Transverse colon (tissue), 4 donors: ENCODE measurements around the gene CEMIP2. TPM values are rescaled to one million over a fixed set of nuclear protein-coding genes. Genes with fewer than 3 reads are reported as not detected.
"Not testable (repeated sequence)": the region's sequence is repeated elsewhere in the genome, so short reads cannot be mapped to it uniquely, and the experiment has no call there.

Experiments
- DNase-seq: peaks from one replicate; pipeline ENCODE4 v3.0.0-alpha.2; 2019
- H3K27ac ChIP-seq, 4 donors: fragments of 200-600 bp; sonication (generic); 2 replicates each; pipeline ENCODE4 v1.5.1; 2016 to 2018; ENCODE audit warnings: inconsistent platforms in 4 of 4
- H3K27me3 ChIP-seq: fragments of 200-600 bp; sonication (generic); 2 replicates; pipeline ENCODE4 v1.5.1; 2017; ENCODE audit warnings: inconsistent platforms
- H3K36me3 ChIP-seq, 4 donors: fragments of 200-600 bp; sonication (generic); 2 replicates each; pipeline ENCODE4 v1.5.1; 2017 to 2019; ENCODE audit warnings: inconsistent platforms in 4 of 4
- H3K4me1 ChIP-seq, 4 donors: fragments of 200-600 bp; sonication (generic); 2 replicates each; pipeline ENCODE4 v1.5.1; 2017 to 2020; ENCODE audit warnings: inconsistent platforms in 4 of 4
- H3K4me3 ChIP-seq, 4 donors: fragments of 200-600 bp; sonication (generic); 1 replicate in 1 of 4; 2 replicates in 3 of 4; pipeline versions ENCODE4 v1.5.1 to v1.6.1; 2017 to 2019; ENCODE audit warnings: inconsistent platforms in 4 of 4
- H3K9me3 ChIP-seq, 2 donors: fragments of 200-600 bp; sonication (generic); 2 replicates each; pipeline ENCODE4 v1.5.1; 2017 to 2019; ENCODE audit warnings: inconsistent platforms in 2 of 2
- EP300 ChIP-seq: sonication (generic); formaldehyde crosslinking; IDR thresholded peaks from one replicate; pipeline ENCODE4 v1.6.1; 2017; ENCODE audit warnings: antibody characterized with exemption, low read depth
- POLR2A ChIP-seq: fragments of 450-650 bp; IDR thresholded peaks from one replicate; pipeline ENCODE4 v1.6.1; 2016; ENCODE audit warnings: antibody characterized with exemption, mild to moderate bottlenecking, moderate library complexity
- POLR2AphosphoS5 ChIP-seq, 3 donors: sonication (generic); formaldehyde crosslinking; IDR thresholded peaks; one replicate each; pipeline ENCODE4 v1.6.1; 2016; ENCODE audit warnings: antibody characterized with exemption in 3 of 3
- WGBS, 2 donors: methylation state at CpG; one replicate each; pipeline ENCODE4 v1.1.5; 2018; ENCODE audit warnings: low coverage in 1 of 2; 5-methylcytosine and 5-hydroxymethylcytosine counted together
- in situ Hi-C, 4 donors: fragments of 200-750 bp; cut with MboI; loops; one replicate each; pipeline versions ENCODE4 v1.15.0 to v1.15.1; 2017; ENCODE audit warnings: low sequenced_read_pairs in 3 of 4, low pct_ligation_motif_present in 1 of 4, low pct_unique_long_range_greater_than_20kb in 1 of 4
- intact Hi-C: fragments of 100-400 bp; cut with DNase I; formaldehyde crosslinking; loops from one replicate; pipeline ENCODE4 v1.15.1; 2023; ENCODE audit warnings: low total_unique reads
- total RNA-seq, 4 donors: library from RNA; depleted of rRNA; stranded (reverse); fragments of >200 nt; gene quantifications; one replicate each; pipeline ENCODE4 v1.1.0, GENCODE V29; 2016
- TF ChIP-seq, protein P1 (sequence below), 5 experiments: fragments of 200-600 bp in 3 of 5; fragments of 450-650 bp in 2 of 5; sonication (generic) in 3 of 5; IDR thresholded peaks; 1 replicate in 2 of 5; 2 replicates in 3 of 5; pipeline ENCODE4 v1.5.1; 2016 to 2017; ENCODE audit warnings: antibody characterized with exemption in 5 of 5, inconsistent platforms in 3 of 5, mild to moderate bottlenecking in 2 of 5, moderate library complexity in 1 of 5

CEMIP2 gene
- total RNA-seq, 4 donors from 2014 or later: 56.3 to 352 (median 236) TPM

DNA sequence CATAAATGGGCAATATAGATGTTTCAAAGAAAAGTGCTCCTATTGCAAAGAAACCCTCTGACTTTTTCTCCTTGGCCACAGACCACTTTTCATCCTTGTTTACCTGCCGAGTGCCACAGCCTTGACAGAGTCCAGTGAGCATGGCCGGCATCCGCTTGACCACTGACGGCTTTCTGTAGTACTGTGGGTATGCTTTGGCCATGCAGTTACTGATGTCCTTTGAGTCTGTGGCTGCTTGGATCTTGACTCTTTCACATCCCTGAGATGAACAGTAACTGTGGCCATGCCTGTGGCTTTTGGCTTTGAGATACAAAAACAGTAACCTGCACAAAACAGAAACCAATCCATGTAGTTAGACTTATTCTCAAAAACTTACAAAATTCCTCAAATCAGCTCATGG is 70.4 kb downstream of the CEMIP2 start:
- H3K36me3 ChIP-seq: peaks cover 0 to 61% (median 24%) of the 10 kb centered on the region in 4 donors
- H3K27ac ChIP-seq: no peak overlapping the region
- intact Hi-C loops: no loop called here
- H3K27me3 ChIP-seq: no peaks in the 10 kb centered on the region
- no peaks in the 10 kb centered on the region for H3K9me3 ChIP-seq
- no peak for TF ChIP-seq POLR2A
- TF ChIP-seq, protein P1, sequence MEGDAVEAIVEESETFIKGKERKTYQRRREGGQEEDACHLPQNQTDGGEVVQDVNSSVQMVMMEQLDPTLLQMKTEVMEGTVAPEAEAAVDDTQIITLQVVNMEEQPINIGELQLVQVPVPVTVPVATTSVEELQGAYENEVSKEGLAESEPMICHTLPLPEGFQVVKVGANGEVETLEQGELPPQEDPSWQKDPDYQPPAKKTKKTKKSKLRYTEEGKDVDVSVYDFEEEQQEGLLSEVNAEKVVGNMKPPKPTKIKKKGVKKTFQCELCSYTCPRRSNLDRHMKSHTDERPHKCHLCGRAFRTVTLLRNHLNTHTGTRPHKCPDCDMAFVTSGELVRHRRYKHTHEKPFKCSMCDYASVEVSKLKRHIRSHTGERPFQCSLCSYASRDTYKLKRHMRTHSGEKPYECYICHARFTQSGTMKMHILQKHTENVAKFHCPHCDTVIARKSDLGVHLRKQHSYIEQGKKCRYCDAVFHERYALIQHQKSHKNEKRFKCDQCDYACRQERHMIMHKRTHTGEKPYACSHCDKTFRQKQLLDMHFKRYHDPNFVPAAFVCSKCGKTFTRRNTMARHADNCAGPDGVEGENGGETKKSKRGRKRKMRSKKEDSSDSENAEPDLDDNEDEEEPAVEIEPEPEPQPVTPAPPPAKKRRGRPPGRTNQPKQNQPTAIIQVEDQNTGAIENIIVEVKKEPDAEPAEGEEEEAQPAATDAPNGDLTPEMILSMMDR (IDR thresholded peaks at IDR 0.05): no peak
- no peak for TF ChIP-seq POLR2AphosphoS5 (IDR thresholded peaks at IDR 0.05)
- no peak for TF ChIP-seq EP300
- in situ Hi-C loops: no loop called here
- 81 to 91% methylated on average over 2 to 4 of the region's 4 CpGs for WGBS, 2 donors
- H3K4me1 ChIP-seq: no peaks in the 10 kb centered on the region
- no peak for DNase-seq
- no peak overlapping the region for H3K4me3 ChIP-seq

DNA sequence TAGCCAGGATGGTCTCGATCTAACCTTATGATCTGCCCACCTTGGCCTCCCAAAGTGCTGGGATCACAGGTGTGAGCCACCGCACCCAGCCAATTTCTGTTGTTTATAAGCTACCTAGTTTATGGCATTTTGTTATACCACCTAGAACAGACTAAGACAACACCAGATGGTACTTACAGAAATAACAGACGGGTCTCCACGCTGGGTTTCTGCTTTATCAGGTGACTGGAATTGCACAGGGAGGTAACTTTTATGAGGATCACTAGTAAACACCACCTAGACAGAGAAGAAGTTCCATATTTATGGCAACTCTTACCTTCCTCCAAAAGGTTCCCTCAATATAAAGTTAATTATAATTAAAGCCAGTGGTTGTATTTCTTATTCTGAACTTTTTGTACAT is 74.0 kb downstream of the CEMIP2 start:
- H3K27me3 ChIP-seq: no peaks in the 10 kb centered on the region
- H3K4me1 ChIP-seq: no peaks in the 10 kb centered on the region
- DNase-seq: no peak
- no peak overlapping the region for H3K27ac ChIP-seq
- H3K9me3 ChIP-seq: no peaks in the 10 kb centered on the region
- TF ChIP-seq POLR2AphosphoS5 (IDR thresholded peaks at IDR 0.05): peak in 1 of 3 donors; percentile 28
- TF ChIP-seq, protein P1 (IDR thresholded peaks at IDR 0.05): no peak
- no peak overlapping the region for H3K4me3 ChIP-seq
- H3K36me3 ChIP-seq: peaks cover 0 to 44% (median 19%) of the 10 kb centered on the region in 4 donors
- intact Hi-C loops (no loop called here), in situ Hi-C loops (no loop called here)
- WGBS, 2 donors: 92% methylated on average over 4 of the region's 4 CpGs; no CpG with 5 or more reads in 1 of the 2 donors

DNA sequence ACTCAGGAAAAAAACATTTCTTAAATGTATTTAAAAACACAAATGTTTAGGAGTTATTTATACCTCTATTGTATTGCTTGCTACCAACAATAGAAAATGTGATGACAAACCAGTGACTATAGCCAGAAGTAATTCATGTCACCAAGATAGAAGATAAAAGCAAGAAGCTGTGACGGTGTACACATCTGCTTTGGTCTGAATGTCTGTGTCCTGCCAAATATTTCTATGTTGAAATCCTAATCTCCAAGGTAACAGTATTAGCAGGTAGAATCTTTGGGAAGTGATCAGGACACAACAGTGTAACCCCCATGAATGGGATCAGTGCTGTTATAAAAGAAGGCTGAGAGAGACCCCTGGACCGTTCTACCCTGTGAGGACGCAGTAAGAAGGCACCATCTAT is 74.7 kb downstream of the CEMIP2 start:
- H3K4me1 ChIP-seq: no peaks in the 10 kb centered on the region
- DNase-seq: no peak
- intact Hi-C loops: no loop called here
- peaks cover 0 to 46% (median 20%) of the 10 kb centered on the region in 4 donors for H3K36me3 ChIP-seq
- in situ Hi-C loops: no loop called here
- H3K27ac ChIP-seq: no peak overlapping the region
- TF ChIP-seq EP300: no peak
- TF ChIP-seq POLR2AphosphoS5 (IDR thresholded peaks at IDR 0.05): no peak
- TF ChIP-seq POLR2A: no peak
- TF ChIP-seq, protein P1 (IDR thresholded peaks at IDR 0.05): no peak
- H3K4me3 ChIP-seq: no peak overlapping the region
- WGBS, 2 donors: 96 to 100% methylated on average over 3 of the region's 3 CpGs
- H3K9me3 ChIP-seq: no peaks in the 10 kb centered on the region
- H3K27me3 ChIP-seq: no peaks in the 10 kb centered on the region

DNA sequence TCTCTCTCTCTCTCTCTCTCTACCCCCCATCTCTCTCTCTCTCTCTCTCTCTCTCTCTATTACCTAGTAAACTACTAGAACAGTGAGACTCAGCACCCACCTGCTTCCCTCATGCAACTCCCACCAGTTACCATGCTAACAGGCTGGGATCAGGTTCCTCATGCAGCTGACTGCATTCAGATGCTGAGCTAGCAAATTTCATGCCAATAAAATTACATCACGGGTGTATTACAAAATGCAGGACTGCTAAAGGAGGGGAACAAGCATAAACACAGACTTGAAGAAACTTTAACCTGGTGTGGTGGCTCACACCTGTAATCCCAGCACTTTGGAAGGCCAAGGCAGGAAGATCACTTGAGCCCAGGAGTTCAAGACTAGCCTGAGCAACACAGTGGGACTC is 76.0 kb downstream of the CEMIP2 start:
- in situ Hi-C loops: no loop called here
- Histone ChIP-seq H3K9me3 (no peaks in the 10 kb centered on the region), H3K4me3 (no peak overlapping the region), H3K4me1 (no peaks in the 10 kb centered on the region), H3K27ac (no peak overlapping the region), H3K27me3 (no peaks in the 10 kb centered on the region), H3K36me3 (peaks cover 0 to 47% (median 22%) of the 10 kb centered on the region in 4 donors)
- 18% methylated on average over 1 of the region's 1 CpG; no CpG with 5 or more reads in 1 of the 2 donors for WGBS, 2 donors
- intact Hi-C loops: no loop called here
- TF ChIP-seq POLR2A: no peak
- TF ChIP-seq, protein P1 (IDR thresholded peaks at IDR 0.05): no peak
- no peak for TF ChIP-seq POLR2AphosphoS5 (IDR thresholded peaks at IDR 0.05)
- TF ChIP-seq EP300: no peak
- no peak for DNase-seq

DNA sequence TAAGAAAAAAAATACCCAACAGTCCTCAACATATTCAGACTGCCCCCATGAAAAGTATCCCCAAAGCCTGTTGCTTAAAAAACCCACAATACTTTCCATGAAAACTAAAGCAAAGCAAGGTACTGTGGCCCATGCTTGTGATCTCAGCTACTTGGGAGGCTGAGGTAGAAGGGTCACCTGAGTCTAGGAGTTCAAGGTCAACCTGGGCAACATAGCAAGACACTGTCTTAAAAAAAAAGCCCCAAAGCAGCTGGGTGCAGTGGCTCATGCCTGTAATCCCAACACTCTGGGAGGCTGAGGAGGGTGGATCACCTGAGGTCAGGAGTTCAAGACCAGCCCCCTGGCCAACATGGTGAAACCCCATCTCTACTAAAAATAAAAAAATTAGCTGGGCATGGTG is 76.7 kb downstream of the CEMIP2 start:
- H3K27me3 ChIP-seq, DNase-seq, intact Hi-C loops, H3K9me3 ChIP-seq, H3K4me3 ChIP-seq, in situ Hi-C loops, H3K4me1 ChIP-seq: not testable (repeated sequence)
- Histone ChIP-seq H3K36me3 (peaks cover 0 to 47% (median 20%) of the 10 kb centered on the region in 4 donors), H3K27ac (peak overlapping the region in 1 of 4 donors; percentile 6)
